ENCODE measurements around the gene LPIN2. TPM values are rescaled to one million over a fixed set of nuclear protein-coding genes. Genes with fewer than 3 reads are reported as not detected.

LPIN2 gene
- total RNA-seq, 4 donors from 2014 or later, result 4.2 to 8.6 (median 6.7) TPM

GRCh38 chr18:3041843-3042242 lies 28.9 kb upstream of the LPIN2 start:
- no peak for TF ChIP-seq POLR2A (IDR thresholded peaks at IDR 0.05)
- no peak for TF ChIP-seq CTCF (IDR thresholded peaks at IDR 0.05)
- no peak overlapping the region for H3K4me3 ChIP-seq (ENCODE audit: low read depth, poor library complexity, severe bottlenecking)
- no peak for DNase-seq (ENCODE audit: low spot score in 2 of 2)
- WGBS, 2 donors, result 63 to 70% methylated on average over 5 of the region's 5 CpGs
- intact Hi-C loops (cut with DNase I; ENCODE audit: low total_unique reads), result no loop called here

DNA sequence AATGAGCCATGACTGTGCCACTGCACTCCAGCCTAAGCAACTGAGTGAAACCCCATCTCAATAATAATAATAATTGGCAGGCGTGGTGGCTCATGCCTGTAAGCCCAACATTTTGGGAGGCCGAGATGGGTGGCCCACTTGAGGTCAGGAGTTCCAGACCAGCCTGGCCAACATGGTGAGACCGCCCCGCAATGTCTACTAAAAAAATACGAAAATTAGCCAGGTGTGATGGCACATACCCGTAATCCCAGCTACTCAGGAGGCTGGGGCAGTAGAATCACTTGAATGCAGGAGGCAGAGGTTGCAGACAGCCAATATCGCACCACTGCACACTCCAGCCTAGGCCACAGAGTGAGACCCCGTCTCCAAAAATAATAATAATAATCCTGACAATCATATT lies 27.9 kb upstream of the LPIN2 start:
- WGBS, 2 donors, result 97 to 98% methylated on average over 8 of the region's 8 CpGs
- DNase-seq (ENCODE audit: low spot score in 2 of 2), result peak in 1 of 2 donors; percentile 68
- no peak overlapping the region for H3K4me3 ChIP-seq (ENCODE audit: low read depth, poor library complexity, severe bottlenecking)
- TF ChIP-seq CTCF (IDR thresholded peaks at IDR 0.05), result no peak
- TF ChIP-seq POLR2A (IDR thresholded peaks at IDR 0.05), result no peak
- intact Hi-C loops (cut with DNase I; ENCODE audit: low total_unique reads), result no loop called here

GRCh38 chr18:3040173-3040572 lies 27.2 kb upstream of the LPIN2 start:
- no peak overlapping the region for H3K4me3 ChIP-seq (ENCODE audit: low read depth, poor library complexity, severe bottlenecking)
- TF ChIP-seq POLR2A (IDR thresholded peaks at IDR 0.05) (no peak), CTCF (IDR thresholded peaks at IDR 0.05) (no peak)
- WGBS, 2 donors, result 84 to 86% methylated on average over 2 of the region's 2 CpGs
- DNase-seq (ENCODE audit: low spot score in 2 of 2), result no peak
- intact Hi-C loops (cut with DNase I; ENCODE audit: low total_unique reads), result no loop called here

GRCh38 chr18:3037423-3037915 lies 24.5 kb upstream of the LPIN2 start:
- TF ChIP-seq CTCF (IDR thresholded peaks at IDR 0.05), result no peak
- no peak for TF ChIP-seq POLR2A (IDR thresholded peaks at IDR 0.05)
- peak in 1 of 2 donors; percentile 59 for DNase-seq (ENCODE audit: low spot score in 2 of 2)
- no peak overlapping the region for H3K4me3 ChIP-seq (ENCODE audit: low read depth, poor library complexity, severe bottlenecking)
- whole genome bisulfite sequencing, 2 donors, result 37% methylated on average over 4 of the region's 4 CpGs
- intact Hi-C loops (cut with DNase I; ENCODE audit: low total_unique reads), result no loop called here

DNA sequence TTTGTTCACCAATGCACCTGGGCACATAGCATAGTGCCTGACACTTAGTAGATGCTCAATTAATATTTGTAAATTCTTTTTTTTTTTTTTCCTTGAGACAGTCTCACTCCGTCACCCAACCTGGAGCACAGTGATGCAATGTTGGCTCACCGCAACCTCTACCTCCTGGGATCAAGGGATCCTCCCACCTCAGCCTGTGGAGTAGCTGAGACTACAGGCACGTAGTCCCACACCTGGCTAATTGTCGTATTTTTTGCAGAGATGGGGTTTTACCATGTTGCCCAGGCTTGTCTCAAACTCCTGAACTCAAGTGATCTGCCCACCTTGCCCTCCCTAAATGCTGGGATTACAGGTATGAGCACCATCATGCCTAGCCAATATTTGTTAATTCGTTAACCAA lies 23.2 kb upstream of the LPIN2 start:
- 54 to 65% methylated on average over 5 of the region's 5 CpGs for WGBS, 2 donors
- peak in 1 of 2 donors; percentile 7 for DNase-seq (ENCODE audit: low spot score in 2 of 2)
- intact Hi-C loops (cut with DNase I; ENCODE audit: low total_unique reads), result no loop called here
- no peak for TF ChIP-seq POLR2A (IDR thresholded peaks at IDR 0.05)
- no peak for TF ChIP-seq CTCF (IDR thresholded peaks at IDR 0.05)
- no peak overlapping the region for H3K4me3 ChIP-seq (ENCODE audit: low read depth, poor library complexity, severe bottlenecking)

DNA sequence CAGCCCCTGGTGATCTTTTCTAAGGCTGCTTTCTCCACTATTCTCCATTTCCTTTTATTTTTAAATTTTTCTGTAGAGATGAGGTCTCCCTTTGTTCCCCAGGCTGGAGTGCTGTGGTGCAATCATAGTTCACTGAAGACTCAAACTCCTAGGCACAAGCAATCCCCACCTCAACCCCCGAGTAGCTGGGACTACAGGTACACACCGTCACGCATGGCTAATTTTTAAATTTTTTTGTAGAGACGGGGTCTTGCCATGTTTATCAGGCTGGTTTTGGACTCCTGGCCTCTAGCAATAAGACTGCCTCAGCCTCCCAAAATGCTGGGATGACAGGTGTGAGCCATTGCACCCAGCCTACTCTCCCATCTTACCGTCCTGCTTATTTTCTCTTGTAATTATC lies 22.7 kb upstream of the LPIN2 start:
- 94 to 95% methylated on average over 5 of the region's 5 CpGs for WGBS, 2 donors

More for the DNA sequence above, 22.7 kb upstream of the LPIN2 start:
- intact Hi-C loops (cut with DNase I; ENCODE audit: low total_unique reads), result no loop called here
- no peak overlapping the region for H3K4me3 ChIP-seq (ENCODE audit: low read depth, poor library complexity, severe bottlenecking)
- DNase-seq (ENCODE audit: low spot score in 2 of 2), result peak in 1 of 2 donors; percentile 15
- TF ChIP-seq POLR2A (IDR thresholded peaks at IDR 0.05), result no peak
- TF ChIP-seq CTCF (IDR thresholded peaks at IDR 0.05), result no peak

Data from lower leg skin (tissue), 4 donors.